ENCODE results near the gene MAPK10. TPM values are rescaled to one million over a fixed set of nuclear protein-coding genes. Genes with fewer than 3 reads are reported as not detected.

MAPK10 gene
- total RNA-seq, 1 experiment from 2014 or later = 0.44 TPM

DNA sequence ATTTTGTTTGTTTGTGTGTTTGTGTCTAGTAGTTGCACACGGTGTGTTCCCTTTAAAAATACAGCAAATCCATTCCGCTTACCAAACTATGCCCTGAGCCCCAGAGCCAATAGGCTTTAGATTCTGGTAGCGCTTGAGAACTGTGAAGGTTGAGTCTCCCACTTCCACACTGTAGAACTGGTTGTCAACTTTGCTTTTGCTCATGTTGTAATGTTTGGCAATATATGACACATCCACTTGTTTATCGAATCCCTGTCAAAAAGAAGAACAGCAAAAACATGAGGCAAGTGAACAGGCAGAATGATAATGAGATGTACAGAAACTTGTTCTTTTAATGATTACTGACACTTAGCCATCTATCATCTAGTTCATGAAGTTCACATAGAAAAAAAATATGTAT is 200.6 kb downstream of the MAPK10 start:
- Histone ChIP-seq H4K20me1 (ENCODE audit: low read length) (no peaks in the 10 kb centered on the region), H3K27me3 (ENCODE audit: low read length) (no peaks in the 10 kb centered on the region), H3K79me2 (ENCODE audit: low read length) (no peaks in the 10 kb centered on the region), H3K36me3 (ENCODE audit: low read depth, low read length) (no peaks in the 10 kb centered on the region), H3K9me2 (replicated peaks; ENCODE audit: low read length) (no peaks in the 10 kb centered on the region), H3K4me2 (ENCODE audit: low read length) (no peak overlapping the region), H3K4me1 (ENCODE audit: insufficient read depth, low read length) (no peaks in the 10 kb centered on the region), H3K27ac (ENCODE audit: low read length) (no peak overlapping the region), H2AFZ (ENCODE audit: low read length) (no peak overlapping the region), H3F3A (ENCODE audit: low read length, unreplicated experiment) (no peaks in the 10 kb centered on the region), H3K4me3 (ENCODE audit: low read length) (no peak overlapping the region), H3K9me3 (ENCODE audit: low read length) (no peaks in the 10 kb centered on the region), H3K9ac (ENCODE audit: low read length) (no peak overlapping the region)
- ChIA-PET CTCF (no interaction called here), POLR2A (ENCODE audit: unreplicated experiment) (no interaction called here)
- BruUV-seq (replicated peaks) = no TSS peak
- TF ChIP-seq, protein P1, sequence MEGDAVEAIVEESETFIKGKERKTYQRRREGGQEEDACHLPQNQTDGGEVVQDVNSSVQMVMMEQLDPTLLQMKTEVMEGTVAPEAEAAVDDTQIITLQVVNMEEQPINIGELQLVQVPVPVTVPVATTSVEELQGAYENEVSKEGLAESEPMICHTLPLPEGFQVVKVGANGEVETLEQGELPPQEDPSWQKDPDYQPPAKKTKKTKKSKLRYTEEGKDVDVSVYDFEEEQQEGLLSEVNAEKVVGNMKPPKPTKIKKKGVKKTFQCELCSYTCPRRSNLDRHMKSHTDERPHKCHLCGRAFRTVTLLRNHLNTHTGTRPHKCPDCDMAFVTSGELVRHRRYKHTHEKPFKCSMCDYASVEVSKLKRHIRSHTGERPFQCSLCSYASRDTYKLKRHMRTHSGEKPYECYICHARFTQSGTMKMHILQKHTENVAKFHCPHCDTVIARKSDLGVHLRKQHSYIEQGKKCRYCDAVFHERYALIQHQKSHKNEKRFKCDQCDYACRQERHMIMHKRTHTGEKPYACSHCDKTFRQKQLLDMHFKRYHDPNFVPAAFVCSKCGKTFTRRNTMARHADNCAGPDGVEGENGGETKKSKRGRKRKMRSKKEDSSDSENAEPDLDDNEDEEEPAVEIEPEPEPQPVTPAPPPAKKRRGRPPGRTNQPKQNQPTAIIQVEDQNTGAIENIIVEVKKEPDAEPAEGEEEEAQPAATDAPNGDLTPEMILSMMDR (conservative IDR thresholded peaks at IDR 0.05; ENCODE audit: low read depth, low read length) = no peak
- TF ChIP-seq EZH2phosphoT487 (IDR thresholded peaks at IDR 0.05; ENCODE audit: borderline replicate concordance, low read length) (no peak), EZH2 (IDR thresholded peaks at IDR 0.05; ENCODE audit: low read length, unreplicated experiment) (no peak)
- no peak for ATAC-seq
- DNase-seq = no peak
- intact Hi-C loops (cut with micrococcal nuclease) = no loop called here

DNA sequence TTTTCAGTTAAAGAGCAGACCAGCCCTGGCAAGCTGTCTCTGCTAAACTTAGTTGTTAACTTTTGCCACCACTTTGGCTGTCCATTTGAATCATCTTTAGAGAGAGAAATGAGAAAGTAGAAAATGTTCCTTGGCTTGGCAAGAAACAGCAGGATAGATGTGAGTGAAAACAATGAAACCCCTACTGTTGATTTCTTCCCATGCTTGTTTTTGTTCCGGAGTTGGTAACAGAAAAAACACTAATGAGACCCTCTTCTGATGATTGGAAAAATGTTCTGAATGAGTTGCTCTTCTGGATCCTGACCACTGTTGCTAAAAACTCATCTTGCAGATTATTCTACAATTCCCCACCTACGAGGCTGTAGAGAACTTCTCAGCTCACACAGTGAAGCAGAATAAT is 203.3 kb downstream of the MAPK10 start:
- CTCF ChIA-PET = no interaction called here
- Histone ChIP-seq H3K27ac (ENCODE audit: low read length) (no peak overlapping the region), H3K4me2 (ENCODE audit: low read length) (no peak overlapping the region), H3K36me3 (ENCODE audit: low read depth, low read length) (no peaks in the 10 kb centered on the region), H3K9me2 (replicated peaks; ENCODE audit: low read length) (no peaks in the 10 kb centered on the region), H3F3A (ENCODE audit: low read length, unreplicated experiment) (no peaks in the 10 kb centered on the region), H3K4me3 (ENCODE audit: low read length) (no peak overlapping the region), H4K20me1 (ENCODE audit: low read length) (no peaks in the 10 kb centered on the region), H3K27me3 (ENCODE audit: low read length) (no peaks in the 10 kb centered on the region), H3K79me2 (ENCODE audit: low read length) (no peaks in the 10 kb centered on the region), H2AFZ (ENCODE audit: low read length) (no peak overlapping the region), H3K9ac (ENCODE audit: low read length) (no peak overlapping the region), H3K9me3 (ENCODE audit: low read length) (no peaks in the 10 kb centered on the region), H3K4me1 (ENCODE audit: insufficient read depth, low read length) (no peaks in the 10 kb centered on the region)
- ATAC-seq (no peak), DNase-seq (no peak)
- no TSS peak for BruUV-seq (replicated peaks)
- POLR2A ChIA-PET (ENCODE audit: unreplicated experiment) = no interaction called here
- intact Hi-C loops (cut with micrococcal nuclease) = no loop called here
- TF ChIP-seq, protein P1 (conservative IDR thresholded peaks at IDR 0.05; ENCODE audit: low read depth, low read length) = no peak
- TF ChIP-seq EZH2 (IDR thresholded peaks at IDR 0.05; ENCODE audit: low read length, unreplicated experiment) (no peak), EZH2phosphoT487 (IDR thresholded peaks at IDR 0.05; ENCODE audit: borderline replicate concordance, low read length) (no peak)

DNA sequence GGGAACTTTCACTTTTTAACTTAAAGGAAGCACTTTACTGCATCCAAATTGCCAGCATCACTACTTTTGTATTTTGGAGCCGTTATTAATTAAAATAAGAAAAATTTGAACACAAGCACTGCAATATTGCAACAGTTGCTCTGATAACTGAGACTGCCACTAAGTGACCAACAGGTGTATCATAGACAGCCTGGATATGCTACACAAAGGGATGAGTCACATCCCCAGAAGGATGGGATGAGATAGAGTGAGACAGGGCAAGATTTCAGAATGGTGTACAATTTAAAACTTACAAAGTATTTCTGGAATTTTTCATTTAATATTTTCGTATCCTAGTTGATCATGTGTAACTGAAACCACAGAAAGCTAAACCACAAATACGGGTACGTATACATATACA is 204.1 kb downstream of the MAPK10 start:
- intact Hi-C loops (cut with micrococcal nuclease) = no loop called here
- ChIA-PET POLR2A (ENCODE audit: unreplicated experiment) (no interaction called here), CTCF (no interaction called here)
- H3F3A ChIP-seq (ENCODE audit: low read length, unreplicated experiment) = no peaks in the 10 kb centered on the region
- H3K36me3 ChIP-seq (ENCODE audit: low read depth, low read length) = no peaks in the 10 kb centered on the region
- H3K27ac ChIP-seq (ENCODE audit: low read length) = no peak overlapping the region
- no peaks in the 10 kb centered on the region for H3K4me1 ChIP-seq (ENCODE audit: insufficient read depth, low read length)
- H3K79me2 ChIP-seq (ENCODE audit: low read length) = no peaks in the 10 kb centered on the region
- H3K4me2 ChIP-seq (ENCODE audit: low read length) = no peak overlapping the region
- no peak overlapping the region for H3K9ac ChIP-seq (ENCODE audit: low read length)
- H3K9me3 ChIP-seq (ENCODE audit: low read length) = no peaks in the 10 kb centered on the region
- H3K9me2 ChIP-seq (replicated peaks; ENCODE audit: low read length) = no peaks in the 10 kb centered on the region
- no peak overlapping the region for H2AFZ ChIP-seq (ENCODE audit: low read length)
- no TSS peak for BruUV-seq (replicated peaks)
- TF ChIP-seq EZH2phosphoT487 (IDR thresholded peaks at IDR 0.05; ENCODE audit: borderline replicate concordance, low read length) = no peak
- TF ChIP-seq, protein P1 (conservative IDR thresholded peaks at IDR 0.05; ENCODE audit: low read depth, low read length) = no peak
- no peak for TF ChIP-seq EZH2 (IDR thresholded peaks at IDR 0.05; ENCODE audit: low read length, unreplicated experiment)
- H4K20me1 ChIP-seq (ENCODE audit: low read length) = no peaks in the 10 kb centered on the region
- H3K27me3 ChIP-seq (ENCODE audit: low read length) = no peaks in the 10 kb centered on the region
- H3K4me3 ChIP-seq (ENCODE audit: low read length) = no peak overlapping the region
- ATAC-seq = peak; percentile 79
- peak; percentile 41 for DNase-seq

All from PC-3 (cell line).